GM19463 (cell line): Measurements from ENCODE around the gene TRIM36.

ENCODE experiments used
- ATAC-seq: cut with Tn5 transposase; IDR thresholded peaks from one replicate; pipeline ENCODE4 v1.9.1; 2021; ENCODE audit warnings: mild to moderate bottlenecking, moderate library complexity; ENCODE audit not compliant: unreplicated experiment

The TRIM36 gene

DNA sequence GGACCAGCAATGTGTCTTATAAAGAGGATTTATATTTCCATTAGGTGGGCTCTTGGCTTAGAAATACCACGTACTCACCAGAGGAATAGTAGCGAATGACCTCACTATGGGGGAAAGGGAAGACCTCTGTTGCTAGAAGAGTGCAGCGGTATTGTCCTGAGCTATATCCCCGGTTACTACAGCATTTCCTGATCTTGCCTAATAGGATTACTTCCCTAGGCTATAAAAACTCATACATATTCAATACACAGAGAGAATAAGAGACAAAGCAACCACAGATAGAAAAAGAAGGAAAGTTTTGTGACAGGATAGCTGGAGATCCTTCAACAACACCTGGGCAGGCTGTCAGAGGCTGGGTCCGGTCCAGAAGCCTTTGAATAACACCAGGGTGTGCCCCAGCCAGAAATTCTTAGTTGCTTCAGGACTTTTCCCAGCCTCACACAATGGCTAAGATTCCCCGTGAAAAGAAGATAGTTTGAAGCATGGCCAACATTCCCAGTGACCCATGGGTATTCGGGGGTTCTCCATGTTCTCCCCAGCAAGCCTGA lies 85.4 kb downstream of the TRIM36 start:
- ATAC-seq: no peak

DNA sequence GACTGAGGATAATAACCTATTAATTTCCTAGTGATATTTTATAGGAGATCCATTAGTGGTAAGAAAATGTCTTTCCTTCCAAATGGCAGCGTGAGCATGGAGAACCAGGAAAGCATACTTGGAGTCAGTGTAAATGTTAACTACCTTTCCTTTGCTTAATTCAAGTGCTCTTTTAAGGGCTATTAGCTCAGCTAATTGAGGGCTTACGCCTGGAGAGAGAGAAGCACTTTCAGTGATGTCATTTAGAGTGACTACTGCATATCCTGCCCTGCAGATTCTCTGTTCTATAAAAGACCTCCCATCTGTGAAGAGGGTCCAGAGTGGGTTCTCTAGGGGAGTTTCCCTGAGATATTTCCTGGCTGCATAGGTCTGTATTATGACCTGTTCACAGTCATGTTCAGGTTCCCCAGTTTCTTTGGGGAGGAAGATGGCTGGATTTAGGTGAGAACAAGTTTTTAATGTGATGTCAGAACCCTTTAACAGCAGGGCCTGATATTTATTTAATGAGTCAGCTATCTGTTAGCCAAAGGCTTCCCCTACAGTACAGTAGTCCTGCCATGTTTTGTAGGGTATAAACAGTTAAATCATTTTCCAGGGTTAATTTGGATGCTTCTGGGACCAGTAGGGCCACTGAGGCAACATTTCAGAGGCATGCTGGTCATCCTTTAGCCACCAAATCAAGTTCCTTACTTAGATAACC lies 89.6 kb downstream of the TRIM36 start:
- no peak for ATAC-seq
